SK-N-SH (cell line): ENCODE results near the gene PTPDC1.

Experiments used
- CHD2 ChIP-seq: fragments of 150-350 bp; IDR thresholded peaks from 2 replicates; pipeline ENCODE4 v1.6.1; 2018; ENCODE audit warnings: low read length; ENCODE audit not compliant: partially characterized antibody
- EP300 ChIP-seq, 2 experiments: IDR thresholded peaks; 2 replicates each; pipeline versions ENCODE4 v1.4.0 to v1.6.1; 2012; ENCODE audit warnings: borderline replicate concordance in 1 of 2, low read depth in 1 of 2, low read length in 1 of 2
- JUND ChIP-seq: IDR thresholded peaks from 2 replicates; pipeline ENCODE4 v1.4.0; 2012
- MXI1 ChIP-seq: IDR thresholded peaks from 2 replicates; pipeline ENCODE4 v1.6.1; 2012; ENCODE audit warnings: mild to moderate bottlenecking, low read depth, low read length, improper control_type of control experiment
- POLR2AphosphoS5 ChIP-seq: IDR thresholded peaks from 2 replicates; pipeline ENCODE4 v1.6.1; 2012; ENCODE audit warnings: low read depth, low read length
- RAD21 ChIP-seq: IDR thresholded peaks from 2 replicates; pipeline ENCODE4 v1.6.1; 2012; ENCODE audit warnings: mild to moderate bottlenecking, low read length
- SMC3 ChIP-seq: IDR thresholded peaks from 2 replicates; pipeline ENCODE4 v1.6.1; 2012; ENCODE audit warnings: low read depth, low read length, improper control_type of control experiment
- USF2 ChIP-seq: fragments of 150-350 bp; IDR thresholded peaks from 2 replicates; pipeline ENCODE4 v1.6.1; 2017; ENCODE audit warnings: antibody characterized with exemption, low read length, low read depth, borderline replicate concordance
- YY1 ChIP-seq: IDR thresholded peaks from 2 replicates; pipeline ENCODE4 v1.4.0; 2012; ENCODE audit warnings: low read depth, mild to moderate bottlenecking
- TF ChIP-seq, protein P1 (sequence below): fragments of 200-600 bp; sonication (generic); IDR thresholded peaks from 2 replicates; pipeline ENCODE4 v1.6.1; 2017; ENCODE audit warnings: antibody characterized with exemption, mild to moderate bottlenecking, moderate library complexity
- TF ChIP-seq, protein P2 (sequence below): IDR thresholded peaks from 2 replicates; pipeline ENCODE4 v1.6.1; 2012; ENCODE audit warnings: mild to moderate bottlenecking, low read depth, low read length, moderate library complexity
- TF ChIP-seq, protein P3 (sequence below): IDR thresholded peaks from 2 replicates; pipeline ENCODE4 v1.4.0; 2012; ENCODE audit warnings: low read depth, borderline replicate concordance
- TF ChIP-seq, protein P4 (sequence below): IDR thresholded peaks from 2 replicates; pipeline ENCODE4 v1.4.0; 2012; ENCODE audit warnings: low read depth

DNA sequence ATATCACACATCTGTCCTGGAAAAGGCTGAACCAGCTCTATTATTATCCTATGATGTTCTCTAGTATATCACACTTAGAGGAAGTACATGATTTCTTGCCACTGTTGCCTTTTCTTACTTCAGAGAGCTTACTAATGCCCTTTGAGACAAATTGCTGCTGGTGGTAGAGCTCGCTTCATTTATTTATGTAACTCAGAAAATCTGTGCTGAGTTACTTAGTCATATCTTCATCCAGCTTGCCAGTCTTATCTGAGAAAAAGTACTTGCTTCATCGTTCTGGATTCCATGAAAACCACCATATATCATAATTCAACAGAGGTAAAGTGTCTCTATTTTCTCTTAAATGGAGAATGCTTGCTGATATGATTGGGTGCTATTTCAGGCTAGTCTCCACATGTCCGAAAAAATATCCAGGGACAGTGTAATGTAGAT, 26.6 kb downstream of the PTPDC1 start:
- TF ChIP-seq YY1: no peak
- no peak for TF ChIP-seq EP300 (IDR thresholded peaks at IDR 0.05; ENCODE audit: borderline replicate concordance in 1 of 2, low read depth in 1 of 2, low read length in 1 of 2)
- TF ChIP-seq, protein P1, sequence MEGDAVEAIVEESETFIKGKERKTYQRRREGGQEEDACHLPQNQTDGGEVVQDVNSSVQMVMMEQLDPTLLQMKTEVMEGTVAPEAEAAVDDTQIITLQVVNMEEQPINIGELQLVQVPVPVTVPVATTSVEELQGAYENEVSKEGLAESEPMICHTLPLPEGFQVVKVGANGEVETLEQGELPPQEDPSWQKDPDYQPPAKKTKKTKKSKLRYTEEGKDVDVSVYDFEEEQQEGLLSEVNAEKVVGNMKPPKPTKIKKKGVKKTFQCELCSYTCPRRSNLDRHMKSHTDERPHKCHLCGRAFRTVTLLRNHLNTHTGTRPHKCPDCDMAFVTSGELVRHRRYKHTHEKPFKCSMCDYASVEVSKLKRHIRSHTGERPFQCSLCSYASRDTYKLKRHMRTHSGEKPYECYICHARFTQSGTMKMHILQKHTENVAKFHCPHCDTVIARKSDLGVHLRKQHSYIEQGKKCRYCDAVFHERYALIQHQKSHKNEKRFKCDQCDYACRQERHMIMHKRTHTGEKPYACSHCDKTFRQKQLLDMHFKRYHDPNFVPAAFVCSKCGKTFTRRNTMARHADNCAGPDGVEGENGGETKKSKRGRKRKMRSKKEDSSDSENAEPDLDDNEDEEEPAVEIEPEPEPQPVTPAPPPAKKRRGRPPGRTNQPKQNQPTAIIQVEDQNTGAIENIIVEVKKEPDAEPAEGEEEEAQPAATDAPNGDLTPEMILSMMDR: no peak
- TF ChIP-seq JUND: 0 out of 2 replicates have a peak, but pooled peaks have one; percentile 4
- TF ChIP-seq MXI1: no peak
- TF ChIP-seq RAD21: no peak
- TF ChIP-seq, protein P2, sequence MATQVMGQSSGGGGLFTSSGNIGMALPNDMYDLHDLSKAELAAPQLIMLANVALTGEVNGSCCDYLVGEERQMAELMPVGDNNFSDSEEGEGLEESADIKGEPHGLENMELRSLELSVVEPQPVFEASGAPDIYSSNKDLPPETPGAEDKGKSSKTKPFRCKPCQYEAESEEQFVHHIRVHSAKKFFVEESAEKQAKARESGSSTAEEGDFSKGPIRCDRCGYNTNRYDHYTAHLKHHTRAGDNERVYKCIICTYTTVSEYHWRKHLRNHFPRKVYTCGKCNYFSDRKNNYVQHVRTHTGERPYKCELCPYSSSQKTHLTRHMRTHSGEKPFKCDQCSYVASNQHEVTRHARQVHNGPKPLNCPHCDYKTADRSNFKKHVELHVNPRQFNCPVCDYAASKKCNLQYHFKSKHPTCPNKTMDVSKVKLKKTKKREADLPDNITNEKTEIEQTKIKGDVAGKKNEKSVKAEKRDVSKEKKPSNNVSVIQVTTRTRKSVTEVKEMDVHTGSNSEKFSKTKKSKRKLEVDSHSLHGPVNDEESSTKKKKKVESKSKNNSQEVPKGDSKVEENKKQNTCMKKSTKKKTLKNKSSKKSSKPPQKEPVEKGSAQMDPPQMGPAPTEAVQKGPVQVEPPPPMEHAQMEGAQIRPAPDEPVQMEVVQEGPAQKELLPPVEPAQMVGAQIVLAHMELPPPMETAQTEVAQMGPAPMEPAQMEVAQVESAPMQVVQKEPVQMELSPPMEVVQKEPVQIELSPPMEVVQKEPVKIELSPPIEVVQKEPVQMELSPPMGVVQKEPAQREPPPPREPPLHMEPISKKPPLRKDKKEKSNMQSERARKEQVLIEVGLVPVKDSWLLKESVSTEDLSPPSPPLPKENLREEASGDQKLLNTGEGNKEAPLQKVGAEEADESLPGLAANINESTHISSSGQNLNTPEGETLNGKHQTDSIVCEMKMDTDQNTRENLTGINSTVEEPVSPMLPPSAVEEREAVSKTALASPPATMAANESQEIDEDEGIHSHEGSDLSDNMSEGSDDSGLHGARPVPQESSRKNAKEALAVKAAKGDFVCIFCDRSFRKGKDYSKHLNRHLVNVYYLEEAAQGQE: no peak
- TF ChIP-seq, protein P3, sequence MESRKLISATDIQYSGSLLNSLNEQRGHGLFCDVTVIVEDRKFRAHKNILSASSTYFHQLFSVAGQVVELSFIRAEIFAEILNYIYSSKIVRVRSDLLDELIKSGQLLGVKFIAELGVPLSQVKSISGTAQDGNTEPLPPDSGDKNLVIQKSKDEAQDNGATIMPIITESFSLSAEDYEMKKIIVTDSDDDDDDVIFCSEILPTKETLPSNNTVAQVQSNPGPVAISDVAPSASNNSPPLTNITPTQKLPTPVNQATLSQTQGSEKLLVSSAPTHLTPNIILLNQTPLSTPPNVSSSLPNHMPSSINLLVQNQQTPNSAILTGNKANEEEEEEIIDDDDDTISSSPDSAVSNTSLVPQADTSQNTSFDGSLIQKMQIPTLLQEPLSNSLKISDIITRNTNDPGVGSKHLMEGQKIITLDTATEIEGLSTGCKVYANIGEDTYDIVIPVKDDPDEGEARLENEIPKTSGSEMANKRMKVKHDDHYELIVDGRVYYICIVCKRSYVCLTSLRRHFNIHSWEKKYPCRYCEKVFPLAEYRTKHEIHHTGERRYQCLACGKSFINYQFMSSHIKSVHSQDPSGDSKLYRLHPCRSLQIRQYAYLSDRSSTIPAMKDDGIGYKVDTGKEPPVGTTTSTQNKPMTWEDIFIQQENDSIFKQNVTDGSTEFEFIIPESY: no peak
- TF ChIP-seq, protein P4, sequence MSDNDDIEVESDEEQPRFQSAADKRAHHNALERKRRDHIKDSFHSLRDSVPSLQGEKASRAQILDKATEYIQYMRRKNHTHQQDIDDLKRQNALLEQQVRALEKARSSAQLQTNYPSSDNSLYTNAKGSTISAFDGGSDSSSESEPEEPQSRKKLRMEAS: no peak
- TF ChIP-seq CHD2: no peak
- TF ChIP-seq USF2: no peak
- no peak for TF ChIP-seq SMC3
- no peak for TF ChIP-seq POLR2AphosphoS5
